Ovary (tissue), 3 donors: ENCODE measurements around the gene CLCN2.

Source experiments
- EP300 ChIP-seq: sonication (generic); formaldehyde crosslinking; IDR thresholded peaks from one replicate; pipeline ENCODE4 v1.6.1; 2017; ENCODE audit warnings: antibody characterized with exemption
- TF ChIP-seq, protein P1 (sequence below), 3 donors: fragments of 450-650 bp in 2 of 3; fragments of 200-600 bp in 1 of 3; IDR thresholded peaks; one replicate each; pipeline versions ENCODE4 v1.5.1 to v1.8.0; 2016 to 2022; ENCODE audit warnings: antibody characterized with exemption in 3 of 3, mild to moderate bottlenecking in 1 of 3
- donor health status: DM: no; HTN: no; CAD: no.

DNA sequence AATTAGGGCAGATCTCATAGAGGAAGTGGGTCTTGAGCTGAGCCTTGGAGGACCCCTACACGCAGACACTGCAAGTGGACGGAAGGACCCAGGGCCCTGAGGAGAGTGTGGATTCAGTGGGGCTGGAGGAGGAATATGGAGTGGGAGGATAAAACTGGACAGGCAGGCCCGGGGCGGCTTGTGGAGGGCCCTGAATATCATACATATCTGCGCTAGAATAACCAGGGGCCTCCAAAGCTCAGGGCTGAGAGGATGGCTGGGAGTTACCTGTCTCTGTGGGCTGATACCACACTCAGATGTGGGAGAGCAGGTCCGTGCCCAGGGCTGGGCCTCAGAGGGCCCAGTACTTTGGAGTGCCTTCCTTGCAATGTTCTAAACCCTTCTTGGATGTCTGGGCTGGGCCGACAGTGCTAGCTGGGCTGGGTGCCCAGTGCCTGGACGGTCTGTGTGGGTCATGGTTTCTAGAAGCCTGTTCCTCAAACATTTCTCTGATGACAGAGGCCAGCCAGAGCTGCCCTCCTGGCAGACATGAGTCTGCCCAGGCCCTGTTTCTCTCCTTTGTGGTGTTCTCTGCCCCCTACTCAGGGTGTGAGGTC is 48.0 kb upstream of the CLCN2 start:
- TF ChIP-seq EP300, result no peak
- TF ChIP-seq, protein P1, sequence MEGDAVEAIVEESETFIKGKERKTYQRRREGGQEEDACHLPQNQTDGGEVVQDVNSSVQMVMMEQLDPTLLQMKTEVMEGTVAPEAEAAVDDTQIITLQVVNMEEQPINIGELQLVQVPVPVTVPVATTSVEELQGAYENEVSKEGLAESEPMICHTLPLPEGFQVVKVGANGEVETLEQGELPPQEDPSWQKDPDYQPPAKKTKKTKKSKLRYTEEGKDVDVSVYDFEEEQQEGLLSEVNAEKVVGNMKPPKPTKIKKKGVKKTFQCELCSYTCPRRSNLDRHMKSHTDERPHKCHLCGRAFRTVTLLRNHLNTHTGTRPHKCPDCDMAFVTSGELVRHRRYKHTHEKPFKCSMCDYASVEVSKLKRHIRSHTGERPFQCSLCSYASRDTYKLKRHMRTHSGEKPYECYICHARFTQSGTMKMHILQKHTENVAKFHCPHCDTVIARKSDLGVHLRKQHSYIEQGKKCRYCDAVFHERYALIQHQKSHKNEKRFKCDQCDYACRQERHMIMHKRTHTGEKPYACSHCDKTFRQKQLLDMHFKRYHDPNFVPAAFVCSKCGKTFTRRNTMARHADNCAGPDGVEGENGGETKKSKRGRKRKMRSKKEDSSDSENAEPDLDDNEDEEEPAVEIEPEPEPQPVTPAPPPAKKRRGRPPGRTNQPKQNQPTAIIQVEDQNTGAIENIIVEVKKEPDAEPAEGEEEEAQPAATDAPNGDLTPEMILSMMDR (IDR thresholded peaks at IDR 0.05), result no peak
